Progenitor cell of endocrine pancreas (in vitro differentiated cells): ENCODE measurements around the gene TMEM143. TPM values are rescaled to one million over a fixed set of nuclear protein-coding genes. Genes with fewer than 3 reads are reported as not detected.

Source experiments
- DNase-seq: peaks from one replicate; pipeline ENCODE4 v3.0.0; 2021; ENCODE audit warnings: low spot score; ENCODE audit not compliant: unreplicated experiment
- H3K27ac Mint-ChIP-seq: 2 replicates; pipeline ENCODE4 v1.8.0; 2021; ENCODE audit warnings: mild to moderate bottlenecking, moderate library complexity, mixed read lengths
- H3K27me3 Mint-ChIP-seq: 2 replicates; pipeline ENCODE4 v1.8.0; 2021; ENCODE audit warnings: mixed read lengths
- H3K36me3 Mint-ChIP-seq: 2 replicates; pipeline ENCODE4 v1.8.0; 2022; ENCODE audit warnings: mixed read lengths; ENCODE audit not compliant: insufficient read depth
- H3K4me1 Mint-ChIP-seq: 2 replicates; pipeline ENCODE4 v1.8.0; 2021; ENCODE audit warnings: low read depth, mixed read lengths
- H3K4me3 Mint-ChIP-seq: 2 replicates; pipeline ENCODE4 v1.8.0; 2021; ENCODE audit warnings: low read depth, mild to moderate bottlenecking, moderate library complexity, mixed read lengths
- H3K9me3 Mint-ChIP-seq: 2 replicates; pipeline ENCODE4 v1.8.0; 2021; ENCODE audit warnings: low read depth, mixed read lengths
- CTCF ChIP-seq: fragments of 200-600 bp; sonication (generic); IDR thresholded peaks from one replicate; pipeline ENCODE4 v1.5.0; 2021; ENCODE audit warnings: antibody characterized with exemption, mild to moderate bottlenecking; ENCODE audit not compliant: unreplicated experiment
- total RNA-seq: library from RNA; stranded (reverse); gene quantifications from 2 replicates; pipeline ENCODE4 v1.2.1, GENCODE V29; 2021

TMEM143 gene
- total RNA-seq, 1 donor from 2014 or later: 9.5 TPM

- H3K36me3 Mint-ChIP-seq: no peaks in the 10 kb centered on the region
- H3K4me3 Mint-ChIP-seq: no peak overlapping the region
- H3K27me3 Mint-ChIP-seq: no peaks in the 10 kb centered on the region
- DNase-seq: no peak
- H3K4me1 Mint-ChIP-seq: no peaks in the 10 kb centered on the region
- H3K9me3 Mint-ChIP-seq: no peaks in the 10 kb centered on the region
- H3K27ac Mint-ChIP-seq: no peak overlapping the region
- no peak for TF ChIP-seq CTCF
Measured at GRCh38 chr19:48368936-48369335, 5.2 kb upstream of the TMEM143 start.

DNA sequence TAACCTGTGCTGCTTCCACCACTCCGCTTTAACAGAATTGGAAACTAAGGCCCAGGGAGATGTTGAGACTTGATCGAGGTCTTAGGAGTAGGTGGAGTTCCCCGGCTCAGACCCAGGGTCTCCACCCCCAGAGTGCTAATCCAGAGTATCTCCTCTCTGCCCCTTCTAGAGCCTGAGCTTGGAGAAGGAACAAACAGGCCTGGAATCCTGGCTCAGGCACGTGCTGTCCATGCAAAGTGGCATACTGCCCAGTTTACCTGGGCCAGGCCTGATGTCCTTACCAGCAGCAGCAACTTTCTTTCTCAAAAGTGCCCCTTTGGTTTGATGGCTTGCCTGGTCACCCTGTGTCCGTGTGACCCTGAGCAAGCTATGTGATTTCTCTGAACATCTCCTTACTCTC lies 4.1 kb upstream of the TMEM143 start:
- peaks cover 4% of the 10 kb centered on the region for H3K4me1 Mint-ChIP-seq
- no peak for TF ChIP-seq CTCF
- no peaks in the 10 kb centered on the region for H3K9me3 Mint-ChIP-seq
- H3K4me3 Mint-ChIP-seq: no peak overlapping the region
- no peaks in the 10 kb centered on the region for H3K36me3 Mint-ChIP-seq
- no peak overlapping the region for H3K27ac Mint-ChIP-seq
- DNase-seq: no peak
- H3K27me3 Mint-ChIP-seq: no peaks in the 10 kb centered on the region

- Mint-ChIP-seq H3K9me3 (no peaks in the 10 kb centered on the region), H3K27me3 (no peaks in the 10 kb centered on the region), H3K27ac (no peak overlapping the region), H3K36me3 (no peaks in the 10 kb centered on the region), H3K4me3 (no peak overlapping the region), H3K4me1 (peaks cover 4% of the 10 kb centered on the region)
- no peak for TF ChIP-seq CTCF
- no peak for DNase-seq
Measured at GRCh38 chr19:48365602-48366001, 1.9 kb upstream of the TMEM143 start.

DNA sequence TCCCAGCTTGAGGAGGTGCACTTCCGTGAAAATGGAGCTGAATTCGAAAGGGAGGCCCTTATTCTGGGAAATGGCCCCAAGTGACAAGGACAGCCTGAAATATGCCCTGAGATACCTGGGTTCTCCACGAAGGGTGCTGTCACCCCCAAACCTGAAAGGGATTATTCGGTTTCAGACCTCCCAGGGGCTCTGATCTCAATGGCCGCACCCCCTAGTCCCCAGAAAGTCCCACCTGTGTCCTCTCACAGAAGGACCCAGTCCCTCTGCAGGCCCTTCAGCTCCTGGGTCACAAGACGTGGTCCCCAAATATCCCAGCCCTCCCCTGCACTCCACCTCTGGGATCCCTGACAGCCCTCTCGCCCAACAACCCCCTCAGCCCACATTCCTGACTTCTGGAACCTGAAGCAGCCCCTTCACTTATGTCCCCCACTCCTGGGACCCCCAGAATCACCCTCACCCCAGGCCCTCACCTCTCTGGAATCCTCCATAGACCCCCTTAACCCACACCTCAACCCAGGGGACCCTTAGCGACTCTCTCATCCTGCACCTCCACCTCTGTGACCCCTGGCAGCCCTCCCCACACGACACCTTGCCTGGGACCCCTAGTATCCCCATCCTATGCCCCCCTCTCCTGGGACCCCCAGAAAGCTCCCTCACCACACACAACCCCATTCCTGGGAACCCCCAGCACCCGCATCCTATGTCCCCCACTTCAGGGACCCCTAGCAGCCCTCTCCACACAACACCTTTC lies 1.0 kb upstream of the TMEM143 start:
- peaks cover 4% of the 10 kb centered on the region for H3K4me1 Mint-ChIP-seq
- H3K4me3 Mint-ChIP-seq: peak overlapping the region; percentile 21
- no peak overlapping the region for H3K27ac Mint-ChIP-seq

DNA sequence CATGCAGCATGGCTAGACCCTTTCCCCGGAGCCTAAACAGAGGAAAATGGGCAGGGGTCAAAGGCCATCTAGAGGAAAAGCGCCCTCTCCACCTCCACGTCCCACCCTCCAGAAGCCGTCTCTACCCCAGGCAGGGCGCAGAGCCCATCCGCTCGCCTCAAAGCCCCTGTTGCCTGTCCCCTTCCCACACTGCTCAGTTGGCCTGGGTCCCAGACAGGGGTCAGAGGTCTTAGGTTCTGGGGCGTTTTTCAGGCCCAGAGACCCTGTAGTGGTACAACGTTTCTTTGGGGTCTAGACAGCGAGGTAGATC lies 285 bp downstream of the TMEM143 start:
- peak overlapping the region; percentile 94 for H3K27ac Mint-ChIP-seq
- H3K4me1 Mint-ChIP-seq: peaks cover 4% of the 10 kb centered on the region
- H3K9me3 Mint-ChIP-seq: no peaks in the 10 kb centered on the region
- H3K27me3 Mint-ChIP-seq: no peaks in the 10 kb centered on the region
- TF ChIP-seq CTCF: no peak
- peak overlapping the region; percentile 77 for H3K4me3 Mint-ChIP-seq
- peak; percentile 27 for DNase-seq
- peaks cover under 1% of the 10 kb centered on the region for H3K36me3 Mint-ChIP-seq

More for the DNA sequence above, 1.0 kb upstream of the TMEM143 start:
- H3K36me3 Mint-ChIP-seq: no peaks in the 10 kb centered on the region
- TF ChIP-seq CTCF: no peak
- H3K27me3 Mint-ChIP-seq: no peaks in the 10 kb centered on the region
- no peak for DNase-seq
- no peaks in the 10 kb centered on the region for H3K9me3 Mint-ChIP-seq
